Neuronal stem cell (in vitro differentiated cells): ENCODE measurements around the gene ECPAS.
"Not testable (repeated sequence)": the region's sequence is repeated elsewhere in the genome, so short reads cannot be mapped to it uniquely, and the experiment has no call there.

Source experiments
- DNase-seq: peaks from one replicate; pipeline ENCODE4 v3.0.0-alpha.2; 2013; ENCODE audit warnings: low spot score
- H2AFZ ChIP-seq: one replicate; pipeline ENCODE4 v1.6.1; 2013; ENCODE audit warnings: mild to moderate bottlenecking, low read length, inconsistent platforms
- H2AK5ac ChIP-seq: 2 replicates; pipeline ENCODE4 v1.6.1; 2013; ENCODE audit warnings: low read depth, mild to moderate bottlenecking, inconsistent platforms, low read length, moderate library complexity, mixed read lengths
- H2BK120ac ChIP-seq: 2 replicates; pipeline ENCODE4 v1.6.1; 2013; ENCODE audit warnings: low read depth, mild to moderate bottlenecking, inconsistent platforms, low read length, moderate library complexity, mixed read lengths
- H2BK12ac ChIP-seq: one replicate; pipeline ENCODE4 v1.6.1; 2013; ENCODE audit warnings: low read length, inconsistent platforms
- H2BK15ac ChIP-seq: 2 replicates; pipeline ENCODE4 v1.6.1; 2013; ENCODE audit warnings: mild to moderate bottlenecking, low read length, inconsistent platforms, mixed read lengths
- H2BK5ac ChIP-seq: one replicate; pipeline ENCODE4 v1.6.1; 2013; ENCODE audit warnings: inconsistent platforms, mild to moderate bottlenecking, low read length, moderate library complexity
- H3K14ac ChIP-seq: one replicate; pipeline ENCODE4 v1.6.1; 2013; ENCODE audit warnings: low read length, inconsistent platforms
- H3K18ac ChIP-seq: 2 replicates; pipeline ENCODE4 v1.6.1; 2013; ENCODE audit warnings: low read length, inconsistent platforms
- H3K23ac ChIP-seq: 2 replicates; pipeline ENCODE4 v1.6.1; 2013; ENCODE audit warnings: low read depth, mild to moderate bottlenecking, mixed read lengths, low read length, inconsistent platforms; ENCODE audit not compliant: poor library complexity
- H3K27ac ChIP-seq: replicated peaks from 3 replicates; pipeline ENCODE4 v1.5.1; 2013; ENCODE audit warnings: low read length, inconsistent platforms
- H3K27me3 ChIP-seq, 3 experiments: 2 replicates each; pipeline ENCODE4 v1.6.1; 2013; ENCODE audit warnings: low read length in 3 of 3, mild to moderate bottlenecking in 2 of 3, inconsistent platforms in 1 of 3, low read depth in 1 of 3, mixed read lengths in 1 of 3, moderate library complexity in 1 of 3; ENCODE audit not compliant: control insufficient read depth in 3 of 3, insufficient read depth in 3 of 3
- H3K36me3 ChIP-seq, 2 donors: replicated peaks in 1 of 2; 2 replicates each; pipeline ENCODE4 v1.6.1; 2013; ENCODE audit warnings: low read length in 2 of 2; ENCODE audit not compliant: control insufficient read depth in 2 of 2, insufficient read depth in 2 of 2
- H3K4ac ChIP-seq: 2 replicates; pipeline ENCODE4 v1.6.1; 2013; ENCODE audit warnings: inconsistent platforms, mild to moderate bottlenecking, low read length, moderate library complexity
- H3K4me1 ChIP-seq, 2 donors: 1 replicate in 1 of 2; 2 replicates in 1 of 2; pipeline ENCODE4 v1.6.1; 2013; ENCODE audit warnings: low read length in 2 of 2, low read depth in 1 of 2; ENCODE audit not compliant: control insufficient read depth in 2 of 2, insufficient read depth in 1 of 2
- H3K4me2 ChIP-seq: one replicate; pipeline ENCODE4 v1.6.1; 2013; ENCODE audit warnings: mild to moderate bottlenecking, low read length, inconsistent platforms; ENCODE audit not compliant: insufficient read depth, poor library complexity, severe bottlenecking
- H3K4me3 ChIP-seq, 2 donors: 2 replicates each; pipeline ENCODE4 v1.5.1; 2013; ENCODE audit warnings: low read length in 2 of 2, mild to moderate bottlenecking in 2 of 2, inconsistent platforms in 1 of 2, moderate library complexity in 1 of 2
- H3K79me1 ChIP-seq: one replicate; pipeline ENCODE4 v1.6.1; 2013; ENCODE audit warnings: low read depth, mild to moderate bottlenecking, inconsistent platforms, low read length, moderate library complexity
- H3K9ac ChIP-seq: one replicate; pipeline ENCODE4 v1.6.1; 2013; ENCODE audit warnings: mild to moderate bottlenecking, low read depth, low read length, inconsistent platforms; ENCODE audit not compliant: poor library complexity
- H3K9me3 ChIP-seq, 2 donors: replicated peaks in 1 of 2; 2 replicates each; pipeline versions ENCODE3 to v1.6.1; 2013; ENCODE audit warnings: low read length in 2 of 2, mild to moderate bottlenecking in 2 of 2, inconsistent platforms in 1 of 2, low read depth in 1 of 2, mixed read lengths in 1 of 2, moderate library complexity in 1 of 2; ENCODE audit not compliant: control insufficient read depth in 2 of 2, insufficient read depth in 1 of 2
- H4K8ac ChIP-seq: one replicate; pipeline ENCODE4 v1.6.1; 2013; ENCODE audit warnings: low read depth, mild to moderate bottlenecking, inconsistent platforms, low read length, moderate library complexity
- H4K91ac ChIP-seq: one replicate; pipeline ENCODE4 v1.6.1; 2013; ENCODE audit warnings: low read length, low read depth, mild to moderate bottlenecking, inconsistent platforms; ENCODE audit not compliant: poor library complexity
- WGBS, 2 donors: extraction: QIAGEN DNeasy Blood & Tissue Kit; methylation state at CpG; one replicate each; pipeline ENCODE4 v1.1.7; 2013; ENCODE audit warnings: missing lambda C conversion rate in 2 of 2, mixed read lengths in 1 of 2; ENCODE audit not compliant: insufficient read length in 2 of 2, insufficient replicate concordance in 1 of 2; ENCODE audit errors: extremely low coverage in 2 of 2; 5-methylcytosine and 5-hydroxymethylcytosine counted together

Gene ECPAS

DNA sequence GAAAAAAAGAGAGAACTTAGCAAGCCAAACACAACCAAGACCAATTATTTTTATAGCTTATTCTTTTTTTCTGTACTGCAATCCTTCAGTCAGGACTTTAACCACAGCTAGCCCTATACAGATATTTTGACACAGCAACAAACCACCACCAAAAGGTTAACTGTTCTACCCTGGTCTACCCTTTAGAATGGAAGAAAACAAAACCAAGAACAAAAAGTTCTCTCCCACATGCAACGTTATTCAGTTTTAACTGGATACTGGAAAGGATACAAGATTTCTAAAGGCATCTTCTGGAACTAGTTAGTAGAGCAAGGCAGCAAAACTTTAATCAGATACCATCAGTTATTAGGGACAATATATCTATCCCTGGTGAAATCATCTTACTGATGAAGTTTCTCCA, 32.6 kb downstream of the ECPAS start:
- Histone ChIP-seq H3K4me3 (no peak overlapping the region), H2AFZ (no peak overlapping the region), H2BK15ac (no peak overlapping the region), H3K18ac (no peak overlapping the region), H3K4ac (no peak overlapping the region), H3K36me3 (peaks cover 2 to 35% of the 10 kb centered on the region in 2 donors), H3K14ac (no peak overlapping the region), H4K91ac (no peak overlapping the region), H4K8ac (no peak overlapping the region), H2BK12ac (no peak overlapping the region), H3K79me1 (no peaks in the 10 kb centered on the region), H3K27ac (no peak overlapping the region), H3K4me1 (peaks cover 0 to under 1% of the 10 kb centered on the region in 2 donors), H2BK120ac (no peak overlapping the region), H3K9ac (no peak overlapping the region), H3K9me3 (no peaks in the 10 kb centered on the region), H2AK5ac (no peak overlapping the region), H3K4me2 (no peak overlapping the region), H3K27me3 (no peaks in the 10 kb centered on the region), H2BK5ac (no peak overlapping the region), H3K23ac (no peak overlapping the region)
- WGBS, 2 donors, result no CpG with 5 or more reads among the region's 1 CpG
- DNase-seq, result no peak

DNA sequence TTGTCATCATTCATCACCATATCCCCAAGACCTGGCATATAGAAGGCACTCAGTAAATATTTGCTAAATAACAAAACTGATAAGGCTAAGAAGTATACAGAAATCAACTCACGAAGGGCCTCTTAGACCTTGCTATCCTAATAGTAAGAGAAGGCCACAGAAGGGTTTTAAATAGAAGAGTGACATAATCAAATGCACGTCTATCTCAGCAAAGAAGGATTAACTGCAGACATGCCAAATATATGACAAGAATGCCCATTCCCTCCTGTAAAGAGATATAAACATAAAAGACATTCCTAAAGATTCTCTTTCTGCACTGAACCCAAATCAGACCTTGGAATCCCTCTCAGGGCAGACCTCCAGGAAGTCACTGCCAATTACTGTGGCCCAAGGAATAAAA, 34.1 kb downstream of the ECPAS start:
- Histone ChIP-seq H3K4ac (no peak overlapping the region), H3K18ac (no peak overlapping the region), H2BK15ac (no peak overlapping the region), H3K27me3 (no peaks in the 10 kb centered on the region), H3K14ac (no peak overlapping the region), H4K8ac (no peak overlapping the region), H2BK5ac (no peak overlapping the region), H3K27ac (no peak overlapping the region), H2AK5ac (no peak overlapping the region), H3K9me3 (no peaks in the 10 kb centered on the region), H2BK120ac (no peak overlapping the region), H3K4me3 (no peak overlapping the region), H3K79me1 (no peaks in the 10 kb centered on the region), H3K9ac (no peak overlapping the region), H3K23ac (no peak overlapping the region), H2AFZ (no peak overlapping the region), H3K4me1 (no peaks in the 10 kb centered on the region), H2BK12ac (no peak overlapping the region), H4K91ac (no peak overlapping the region), H3K4me2 (no peak overlapping the region), H3K36me3 (peaks cover 2 to 48% of the 10 kb centered on the region in 2 donors)
- DNase-seq, result no peak
- no CpG with 5 or more reads among the region's 2 CpGs for WGBS, 2 donors

DNA sequence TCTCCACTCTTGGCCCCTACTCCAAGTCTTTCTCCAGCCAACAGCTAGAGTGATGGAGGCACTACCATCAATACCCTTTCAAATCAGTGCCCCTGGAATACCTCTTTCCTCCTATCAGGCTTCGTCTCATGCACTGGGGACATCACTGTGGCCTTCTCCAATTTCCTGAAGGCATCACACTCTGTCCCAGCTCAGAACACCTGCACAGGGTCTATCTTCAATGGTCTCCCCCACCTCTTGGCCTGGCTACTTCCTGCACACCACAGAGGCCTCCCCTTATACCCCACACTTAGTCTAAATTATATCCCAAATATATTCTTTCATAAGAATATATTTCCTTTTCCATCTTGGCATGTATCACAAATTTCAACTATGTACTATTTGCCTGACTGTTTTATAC, 34.5 kb downstream of the ECPAS start:
- Histone ChIP-seq H2AK5ac (no peak overlapping the region), H3K27me3 (no peaks in the 10 kb centered on the region), H3K79me1 (no peaks in the 10 kb centered on the region), H2BK120ac (no peak overlapping the region), H3K14ac (no peak overlapping the region), H3K4me1 (no peaks in the 10 kb centered on the region), H4K8ac (no peak overlapping the region), H3K18ac (no peak overlapping the region), H3K27ac (no peak overlapping the region), H2BK5ac (no peak overlapping the region), H3K4ac (no peak overlapping the region), H3K4me2 (no peak overlapping the region), H3K23ac (no peak overlapping the region), H3K9me3 (no peaks in the 10 kb centered on the region), H2BK12ac (no peak overlapping the region), H3K36me3 (peaks cover 2 to 48% of the 10 kb centered on the region in 2 donors), H4K91ac (no peak overlapping the region), H2AFZ (no peak overlapping the region), H2BK15ac (no peak overlapping the region), H3K9ac (no peak overlapping the region), H3K4me3 (peak overlapping the region in 1 of 2 donors; percentile 18)
- no peak for DNase-seq
- WGBS, 2 donors, result no CpG with 5 or more reads among the region's 1 CpG

DNA sequence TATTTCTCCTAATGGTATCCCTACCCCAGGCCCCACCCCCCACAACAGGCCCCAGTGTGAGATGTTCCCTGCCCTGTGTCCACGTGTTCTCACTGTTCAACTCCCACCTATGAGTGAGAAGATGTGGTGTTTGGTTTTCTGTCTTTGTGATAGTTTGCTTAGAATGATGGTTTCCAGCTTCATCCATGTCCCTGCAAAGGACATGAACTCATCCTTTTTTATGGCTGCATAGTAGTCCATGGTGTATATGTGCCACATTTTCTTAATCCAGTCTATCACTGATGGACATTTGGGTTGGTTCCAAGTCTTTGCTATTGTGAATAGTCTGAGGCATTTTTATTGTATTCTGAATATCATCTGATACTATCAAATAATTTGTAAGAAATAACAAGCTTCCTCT, 38.4 kb downstream of the ECPAS start:
- DNase-seq, H3K79me1 ChIP-seq, H2BK12ac ChIP-seq, H3K4me2 ChIP-seq, H3K27ac ChIP-seq, H2AK5ac ChIP-seq, H4K8ac ChIP-seq, H3K27me3 ChIP-seq, H3K23ac ChIP-seq, H4K91ac ChIP-seq, H3K14ac ChIP-seq, H2BK5ac ChIP-seq, H3K9me3 ChIP-seq, H3K9ac ChIP-seq, H2BK15ac ChIP-seq, H3K18ac ChIP-seq, H3K4ac ChIP-seq, H3K4me1 ChIP-seq, H2AFZ ChIP-seq, H2BK120ac ChIP-seq, H3K4me3 ChIP-seq: not testable (repeated sequence)
- no CpG with 5 or more reads among the region's 1 CpG for WGBS, 2 donors
- peaks cover 2 to 77% of the 10 kb centered on the region in 2 donors for H3K36me3 ChIP-seq
